IPS DF 4.7 (cell line): ENCODE results near the gene PTH2.
"Not testable (repeated sequence)": the region's sequence is repeated elsewhere in the genome, so short reads cannot be mapped to it uniquely, and the experiment has no call there.

Experiments
- DNase-seq: peaks from one replicate; pipeline ENCODE4 v3.0.0-alpha.2; 2013; ENCODE audit warnings: low spot score; ENCODE audit errors: extremely low read depth

The PTH2 gene

DNA sequence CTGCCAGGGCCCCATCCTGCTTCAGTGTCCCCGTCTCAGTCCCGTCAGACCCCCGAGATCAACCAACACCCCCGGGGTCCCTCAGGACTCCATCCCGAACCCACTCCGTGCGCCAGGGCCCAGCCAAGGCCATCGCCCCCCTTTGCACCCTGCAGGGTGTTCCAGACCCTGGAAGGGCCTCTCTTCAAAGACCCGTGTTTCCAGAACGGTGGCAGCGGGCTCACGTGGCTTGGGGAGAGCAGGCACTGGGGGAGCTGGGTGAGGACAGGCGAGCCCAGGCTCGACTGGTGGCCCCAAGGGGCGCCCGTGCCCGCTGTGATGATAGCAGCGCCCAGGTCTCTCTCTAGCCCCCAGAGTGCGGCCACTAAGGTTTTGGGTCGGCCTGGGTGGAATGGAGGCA, 33.8 kb downstream of the PTH2 start:
- no peak for DNase-seq

DNA sequence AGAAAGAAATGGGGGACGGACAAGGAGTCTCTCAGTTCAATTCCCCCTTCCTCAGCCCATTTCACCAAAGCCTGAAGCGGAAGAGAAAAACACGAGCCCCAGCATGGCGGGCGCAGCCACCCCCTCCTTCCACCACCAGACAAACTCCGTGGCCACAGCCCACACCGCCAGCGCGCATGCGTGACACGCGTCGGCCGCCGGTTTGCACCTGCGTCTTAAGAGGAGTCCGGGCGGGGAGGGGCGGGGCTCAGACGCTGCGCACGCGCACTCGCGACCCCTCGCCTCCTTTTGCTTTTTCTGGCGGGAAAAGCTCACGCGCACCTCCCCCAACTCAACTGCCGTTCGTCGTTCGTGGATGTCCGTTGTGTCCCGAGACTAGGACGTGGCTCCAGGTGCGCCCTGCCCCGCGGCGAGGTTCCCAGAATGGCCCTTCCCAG, 35.3 kb downstream of the PTH2 start, which contains the start of gene KASH5:
Gene KASH5, plus strand, starts transcription at position 314 of the 437 bp plus-strand sequence. CDS start 2,635 bp downstream, outside the sequence.
- DNase-seq = no peak

DNA sequence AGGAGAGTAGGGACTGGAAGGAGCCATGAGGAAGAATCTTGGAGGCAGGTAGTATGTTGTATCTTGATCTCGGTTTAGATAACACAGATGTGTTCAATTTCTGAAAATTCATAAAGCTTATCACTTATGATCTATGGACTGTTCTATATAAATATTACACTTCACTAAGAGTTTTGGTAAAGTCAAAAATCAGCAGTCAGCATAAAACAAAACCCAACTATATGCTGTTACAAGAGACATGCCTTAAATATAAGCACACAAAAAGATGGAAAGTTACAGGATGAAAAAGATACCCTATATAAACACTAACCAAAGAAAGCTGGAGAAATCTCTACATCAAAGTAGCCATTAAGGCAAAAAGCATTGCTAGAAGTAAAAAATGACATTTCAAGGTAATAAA, 39.6 kb downstream of the PTH2 start:
- no peak for DNase-seq

DNA sequence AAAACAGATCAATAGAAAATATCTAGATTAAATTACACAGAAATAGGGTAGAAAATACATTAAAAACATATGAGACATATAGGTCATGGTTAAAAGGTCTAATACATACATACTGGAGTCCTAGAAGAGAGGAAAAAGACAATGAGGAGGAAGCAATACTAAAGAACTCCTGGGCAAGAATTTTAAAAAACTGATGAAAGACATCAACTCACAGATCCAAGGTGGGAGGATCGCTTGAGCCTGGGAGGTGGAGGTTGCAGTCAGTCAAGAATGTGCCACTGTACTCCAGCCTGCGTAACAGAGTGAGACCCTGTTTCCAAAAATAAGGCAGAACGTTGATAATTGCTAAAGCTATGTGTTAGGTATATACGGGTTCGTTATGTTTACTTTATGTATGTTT, 40.6 kb downstream of the PTH2 start:
- no peak for DNase-seq

DNA sequence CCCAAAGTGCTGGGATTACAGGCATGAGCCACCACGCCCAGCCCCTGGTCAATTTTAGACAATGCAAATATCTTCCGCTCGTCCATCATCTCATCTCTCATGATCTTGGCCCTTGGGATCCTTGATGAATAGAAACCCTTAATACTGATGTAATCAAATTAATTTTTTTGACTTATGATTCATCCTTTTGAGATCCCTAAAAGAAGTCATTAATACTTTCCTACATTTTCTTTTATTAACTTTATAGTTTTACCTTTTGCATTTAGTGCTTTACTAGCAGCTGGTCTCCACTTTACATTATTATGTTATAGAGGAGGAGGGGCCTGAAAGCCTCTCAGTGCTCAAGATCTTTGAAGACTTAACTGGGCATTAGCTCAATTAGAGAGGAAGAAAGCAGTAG, 42.9 kb downstream of the PTH2 start:
- no peak for DNase-seq

DNA sequence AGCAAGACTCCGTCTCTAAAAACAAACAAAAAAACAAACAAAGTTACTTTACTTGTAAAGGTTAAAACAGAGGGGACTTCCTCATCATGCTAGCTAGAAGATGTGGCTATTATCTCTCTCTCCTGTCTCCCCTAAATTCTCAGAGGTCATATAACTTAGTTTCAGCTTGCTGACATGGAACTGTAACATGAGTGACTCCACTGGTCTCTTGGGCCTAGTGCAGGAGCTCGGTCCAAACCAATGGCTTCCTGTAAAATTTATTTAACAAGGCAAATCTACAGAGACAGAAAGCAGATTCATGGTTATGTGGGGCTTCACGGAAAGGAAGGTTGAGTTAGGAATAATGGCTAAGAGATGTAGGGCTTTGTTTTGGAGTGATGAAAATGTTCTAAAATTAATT, 44.7 kb downstream of the PTH2 start:
- no peak for DNase-seq

DNA sequence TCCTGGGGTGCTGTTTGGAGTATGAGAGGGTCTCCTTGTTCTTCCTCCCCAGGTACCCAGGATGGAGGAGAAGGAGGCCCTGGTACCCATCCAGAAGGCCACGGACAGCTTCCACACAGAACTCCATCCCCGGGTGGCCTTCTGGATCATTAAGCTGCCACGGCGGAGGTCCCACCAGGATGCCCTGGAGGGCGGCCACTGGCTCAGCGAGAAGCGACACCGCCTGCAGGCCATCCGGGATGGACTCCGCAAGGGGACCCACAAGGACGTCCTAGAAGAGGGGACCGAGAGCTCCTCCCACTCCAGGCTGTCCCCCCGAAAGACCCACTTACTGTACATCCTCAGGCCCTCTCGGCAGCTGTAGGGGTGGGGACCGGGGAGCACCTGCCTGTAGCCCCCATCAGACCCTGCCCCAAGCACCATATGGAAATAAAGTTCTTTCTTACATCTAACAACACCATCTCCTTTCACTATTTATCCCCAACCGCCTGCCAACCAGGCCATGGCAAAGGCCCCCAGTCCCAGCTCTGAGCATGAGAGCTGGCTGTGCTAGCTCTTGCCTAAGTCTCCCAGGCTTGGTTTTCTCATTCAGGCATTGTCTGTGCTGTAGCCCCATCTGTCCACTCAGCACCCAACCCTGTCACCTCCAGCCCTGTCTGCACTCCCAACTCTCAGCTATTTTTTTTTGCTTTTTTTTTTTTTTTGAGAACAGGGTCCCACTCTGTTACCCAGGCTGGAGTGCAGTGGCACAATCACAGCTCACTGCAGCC, 48.4 kb downstream of the PTH2 start:
- no peak for DNase-seq

DNA sequence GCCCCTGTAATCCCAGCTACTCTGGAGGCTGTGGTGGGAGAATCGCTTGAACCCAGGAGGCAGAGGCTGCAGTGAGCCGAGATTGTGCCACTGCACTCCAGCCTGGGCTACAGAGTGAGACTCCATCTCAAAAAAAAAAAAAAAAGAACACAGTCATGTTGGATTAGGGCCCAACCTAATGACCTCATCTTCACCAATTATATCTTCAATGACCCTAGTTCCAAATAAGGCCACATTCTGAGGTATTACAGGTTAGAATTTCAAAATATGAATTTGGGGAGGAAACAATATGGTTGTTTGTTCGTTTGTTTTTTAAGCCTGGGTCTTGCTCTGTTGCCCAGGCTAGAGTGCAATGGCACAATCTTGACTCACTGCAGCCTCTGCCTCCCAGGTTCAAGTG, 50.1 kb downstream of the PTH2 start:
- not testable (repeated sequence) for DNase-seq
